HG03108 (cell line): Measurements from ENCODE around the gene NHSL2.

ENCODE experiments used
- ATAC-seq: cut with Tn5 transposase; IDR thresholded peaks from one replicate; pipeline ENCODE4 v1.9.1; 2021; ENCODE audit warnings: moderate library complexity; ENCODE audit not compliant: unreplicated experiment

NHSL2 gene

GRCh38 chrX:72016881-72017783, 106.5 kb downstream of the NHSL2 start:
- no peak for ATAC-seq

DNA sequence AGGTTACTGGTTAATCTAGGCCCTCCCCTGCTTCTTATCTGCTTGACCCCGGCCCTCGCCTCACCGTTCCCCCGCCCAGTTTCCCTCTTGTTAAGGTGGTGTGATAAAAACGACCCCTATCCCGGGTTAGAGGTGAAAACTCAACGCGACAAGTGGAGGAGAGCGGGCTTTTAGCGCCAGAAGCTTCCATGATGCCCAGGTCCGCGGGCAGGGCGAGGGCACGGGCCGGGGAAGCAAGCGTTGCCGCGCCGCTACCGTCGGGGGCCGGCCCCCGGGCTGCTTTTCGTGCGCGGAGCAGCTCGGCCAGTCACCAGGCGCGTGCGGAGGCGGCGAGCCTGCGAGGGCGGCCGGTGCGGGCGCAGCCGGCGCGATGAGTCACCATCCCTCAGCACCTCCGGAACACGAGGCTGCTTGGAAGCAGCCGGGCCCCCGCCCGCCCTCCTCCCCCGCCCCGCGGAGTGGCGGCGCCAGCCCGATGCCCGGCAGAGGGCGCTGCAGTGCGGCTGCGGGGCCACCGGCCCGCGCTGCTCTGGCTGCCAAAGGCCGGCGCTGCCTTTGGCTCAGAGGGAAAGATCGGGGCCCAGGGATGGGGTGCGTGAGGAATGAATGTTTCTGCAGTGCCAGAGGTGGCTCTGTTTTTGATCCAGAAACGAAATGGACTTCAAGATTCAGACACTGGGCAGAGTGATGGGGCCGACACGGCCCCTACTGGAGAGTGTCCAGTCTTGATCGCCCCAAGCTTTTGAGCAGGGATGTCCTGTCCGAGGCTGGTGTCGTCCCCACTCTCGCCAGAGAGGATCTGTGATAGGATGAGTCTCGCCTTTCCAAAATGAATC, 107.8 kb downstream of the NHSL2 start:
- ATAC-seq: no peak

GRCh38 chrX:72019487-72019886, 108.8 kb downstream of the NHSL2 start:
- ATAC-seq: no peak

GRCh38 chrX:72020204-72020603, 109.6 kb downstream of the NHSL2 start:
- no peak for ATAC-seq

- ATAC-seq: peak; percentile 42
Observed at GRCh38 chrX:72020788-72021187, 110.1 kb downstream of the NHSL2 start.

DNA sequence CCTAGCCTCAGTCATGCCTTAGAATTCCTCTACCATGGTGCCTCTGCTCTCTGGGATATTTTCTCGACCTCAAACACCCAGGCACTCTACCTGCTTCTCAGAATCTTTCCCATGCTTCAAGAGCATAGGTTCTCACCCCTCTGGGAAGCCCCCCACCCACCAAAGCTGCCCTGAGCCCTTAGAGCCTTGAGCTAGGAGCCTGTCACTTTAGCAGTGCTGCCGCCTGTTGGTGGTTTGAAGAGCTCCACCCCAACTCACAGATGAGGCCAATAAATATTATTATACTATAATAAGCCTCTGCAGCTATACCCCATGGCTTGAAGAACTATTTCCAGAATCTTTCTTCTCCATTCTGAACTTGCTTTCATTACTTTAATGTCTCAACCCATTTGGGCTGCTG, 111.3 kb downstream of the NHSL2 start:
- ATAC-seq: no peak

DNA sequence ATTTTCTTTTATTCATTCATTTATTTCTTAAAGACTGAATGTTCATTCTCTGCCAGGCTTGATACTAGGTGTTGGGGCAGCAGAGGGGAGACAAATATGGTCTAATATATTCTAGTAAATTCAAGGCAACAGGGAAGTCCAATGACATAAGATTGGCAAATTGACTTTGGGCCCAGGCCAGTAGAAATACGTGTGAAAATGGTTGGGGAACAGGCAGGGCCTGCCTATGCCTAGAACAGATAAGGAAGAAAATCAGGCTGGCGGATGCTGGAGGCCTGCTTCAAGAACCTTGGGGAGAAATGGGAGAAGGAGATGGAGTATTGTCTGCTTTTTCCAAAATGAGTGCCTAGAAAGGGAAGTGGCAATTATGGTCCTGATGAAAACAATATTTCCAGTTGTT, 112.4 kb downstream of the NHSL2 start:
- ATAC-seq: no peak

- no peak for ATAC-seq
Observed at GRCh38 chrX:72025236-72025770, 114.7 kb downstream of the NHSL2 start.

DNA sequence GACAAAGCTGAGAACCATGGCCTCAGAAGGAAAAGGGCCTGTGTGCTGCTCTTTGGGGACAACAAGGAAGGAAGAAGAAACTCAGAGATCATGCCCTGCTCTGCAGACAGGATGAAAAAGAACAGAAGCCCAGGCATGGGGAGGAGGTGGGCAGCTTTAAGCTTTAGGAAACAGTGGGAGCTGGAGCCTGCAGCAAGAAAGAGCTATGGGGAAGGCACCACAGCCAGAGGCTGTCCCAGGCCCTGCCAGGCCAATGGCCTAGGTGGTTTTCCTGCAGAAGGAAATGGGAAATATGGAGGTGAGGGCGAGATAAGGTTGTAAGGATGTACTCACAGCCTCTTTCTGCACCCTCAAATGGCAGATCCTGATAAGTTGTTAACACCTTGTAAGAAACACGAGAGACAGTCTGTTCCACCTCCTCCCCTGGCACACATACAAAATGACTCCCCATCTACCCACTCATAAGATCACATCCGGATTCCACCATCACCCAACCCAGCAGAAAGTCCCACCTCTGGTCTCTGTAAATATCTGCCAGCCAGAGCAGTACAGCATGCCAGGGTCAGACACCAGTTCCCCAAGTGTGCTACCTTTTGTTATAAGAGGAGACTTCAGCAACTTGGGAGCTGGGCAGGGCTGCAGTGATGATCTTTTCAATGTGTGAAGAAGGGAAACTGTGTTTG, 115.8 kb downstream of the NHSL2 start:
- ATAC-seq: no peak

DNA sequence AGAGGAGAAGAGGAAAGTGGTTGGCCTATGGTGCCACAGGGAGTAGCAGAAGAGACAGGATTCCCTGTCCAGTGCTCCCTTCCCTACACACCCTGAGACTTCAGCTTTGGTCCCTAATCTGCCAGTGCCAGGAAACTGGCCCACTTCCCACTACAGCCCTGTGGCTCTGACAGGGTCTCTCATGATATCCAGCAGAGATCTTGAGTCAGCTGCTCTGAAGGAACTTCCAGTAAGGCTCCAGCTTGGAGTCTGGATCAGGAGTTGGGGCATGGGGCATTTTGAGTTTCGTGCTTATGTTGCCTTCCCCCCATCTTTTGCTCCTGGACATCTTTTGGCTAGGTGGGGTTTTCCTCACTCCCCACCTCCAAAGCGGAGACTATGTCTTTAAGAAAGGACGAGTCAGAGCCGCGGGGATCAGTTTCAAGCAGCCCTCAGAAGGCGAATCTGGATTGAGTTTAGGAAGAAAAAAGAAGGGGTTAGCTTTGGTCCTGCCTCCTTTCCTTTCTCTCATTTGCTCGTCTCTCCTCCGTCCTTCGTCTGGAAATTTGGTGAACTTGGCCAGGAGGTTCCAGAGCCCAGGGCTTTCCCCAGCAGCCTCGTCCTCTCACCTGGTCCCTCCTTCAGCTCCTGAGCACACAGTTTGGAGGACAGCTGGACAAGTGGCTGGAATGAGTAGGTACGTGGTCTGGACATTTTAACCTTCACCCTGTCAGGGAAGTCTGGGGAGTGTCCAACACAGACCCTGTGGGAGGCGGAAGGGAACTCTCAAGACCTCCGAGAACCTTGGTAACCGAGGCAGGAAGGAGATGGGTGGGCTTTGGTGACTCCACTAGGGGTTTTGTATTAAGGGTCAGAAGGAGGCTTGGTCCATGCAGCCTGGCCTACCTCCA, 116.6 kb downstream of the NHSL2 start:
- ATAC-seq: no peak

- no peak for ATAC-seq
Observed at GRCh38 chrX:72027914-72028307, 117.3 kb downstream of the NHSL2 start.

DNA sequence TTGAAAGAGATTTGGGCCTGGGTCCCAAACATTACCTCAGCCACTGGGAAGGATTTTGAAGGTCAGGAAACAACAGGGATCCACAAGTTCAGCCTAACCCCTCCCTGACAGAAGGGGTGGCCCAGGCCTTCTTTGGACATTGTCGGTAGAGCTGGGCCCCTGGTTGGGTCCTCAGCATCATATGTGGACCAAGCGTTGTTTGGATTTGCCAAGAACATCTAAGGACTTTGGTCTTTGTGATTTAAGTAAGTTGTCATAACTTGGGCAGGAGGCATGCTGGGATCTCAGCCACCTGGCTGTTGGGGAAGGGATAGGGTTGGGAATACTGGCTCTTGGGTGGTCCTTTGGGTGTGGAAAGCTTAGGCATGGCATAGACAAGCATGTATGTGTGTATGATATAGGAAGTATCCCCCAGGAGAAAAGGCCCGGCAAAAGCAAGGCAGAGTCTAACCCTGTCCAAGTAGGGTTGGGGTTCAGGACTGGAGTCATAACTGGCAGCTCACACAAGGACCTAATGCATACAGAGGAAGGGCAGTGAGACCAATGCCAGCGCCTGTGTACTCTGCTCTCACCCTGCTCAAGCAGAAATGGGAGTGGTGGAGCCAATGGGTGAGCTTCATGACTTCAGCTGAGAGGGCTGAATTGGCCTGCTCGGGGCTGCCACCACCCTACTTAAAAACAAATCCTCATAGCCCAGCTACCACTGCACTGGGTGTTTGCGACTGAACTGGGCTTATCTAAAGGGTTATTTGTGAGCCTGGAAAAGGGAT, 118.2 kb downstream of the NHSL2 start:
- ATAC-seq: no peak

DNA sequence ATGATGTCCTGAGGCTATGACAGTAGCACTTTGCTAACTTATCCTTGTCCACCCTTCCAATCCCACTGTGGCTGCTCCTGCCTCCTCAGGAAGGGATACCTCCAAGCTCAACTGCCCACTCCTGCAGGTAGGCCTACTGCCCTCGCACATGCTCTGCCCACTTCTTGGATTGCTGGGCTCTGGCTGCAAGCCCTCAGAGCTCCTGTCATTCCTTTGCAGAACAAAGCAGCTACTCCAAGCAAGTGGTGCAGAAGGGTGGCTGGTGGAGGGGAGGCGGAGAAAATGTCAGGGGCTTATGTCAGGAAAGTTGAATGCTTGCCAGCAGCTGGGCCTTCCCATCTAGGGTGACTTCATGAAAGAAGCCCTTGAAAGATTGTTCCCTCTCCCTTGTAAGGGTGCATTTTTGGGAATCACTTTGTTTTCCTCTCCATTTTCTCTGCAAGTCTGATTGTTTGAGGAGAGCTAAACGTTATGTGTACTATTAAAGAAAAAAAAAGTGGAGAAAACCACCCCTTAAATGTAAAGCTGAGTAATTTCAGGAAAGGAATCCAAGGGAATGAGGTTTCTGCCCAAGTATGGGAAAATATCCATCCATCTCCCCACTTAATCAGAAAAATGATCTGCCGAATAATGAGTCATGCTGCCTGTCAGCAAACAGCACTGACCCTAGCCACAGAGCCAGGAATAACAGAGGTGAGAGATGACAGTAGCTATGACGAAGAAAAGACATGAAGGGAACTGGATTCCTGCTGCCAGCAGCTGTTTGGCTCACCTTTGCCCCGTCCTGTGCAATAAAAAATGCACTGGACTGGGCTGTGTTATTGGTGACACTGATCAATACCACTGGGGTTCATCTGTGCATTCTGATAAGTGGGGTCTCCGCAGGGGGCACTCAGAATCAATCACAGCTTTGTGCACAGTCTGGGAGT, 119.1 kb downstream of the NHSL2 start:
- ATAC-seq: no peak

- no peak for ATAC-seq
Observed at GRCh38 chrX:72030431-72030830, 119.8 kb downstream of the NHSL2 start.

- ATAC-seq: no peak
Observed at GRCh38 chrX:72031118-72031517, 120.5 kb downstream of the NHSL2 start.

DNA sequence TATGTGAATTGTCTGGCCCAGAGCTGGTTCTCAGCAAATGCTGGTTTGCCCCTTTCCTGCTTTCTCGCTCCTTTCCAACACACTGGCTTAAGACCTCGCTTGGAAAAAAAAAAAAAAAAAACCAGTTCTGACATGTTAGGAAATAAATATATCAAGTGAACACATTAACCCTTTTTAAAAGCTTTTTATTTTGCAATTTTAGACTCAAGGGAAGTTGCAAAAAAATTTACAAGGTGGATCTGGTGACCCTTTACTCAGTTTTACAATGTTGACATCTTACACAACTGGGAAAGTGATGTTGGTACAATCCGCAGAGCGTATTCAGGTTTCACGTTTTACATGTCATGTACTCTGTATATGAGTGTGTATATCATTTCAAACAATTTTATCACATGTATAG, 121.0 kb downstream of the NHSL2 start:
- ATAC-seq: no peak

DNA sequence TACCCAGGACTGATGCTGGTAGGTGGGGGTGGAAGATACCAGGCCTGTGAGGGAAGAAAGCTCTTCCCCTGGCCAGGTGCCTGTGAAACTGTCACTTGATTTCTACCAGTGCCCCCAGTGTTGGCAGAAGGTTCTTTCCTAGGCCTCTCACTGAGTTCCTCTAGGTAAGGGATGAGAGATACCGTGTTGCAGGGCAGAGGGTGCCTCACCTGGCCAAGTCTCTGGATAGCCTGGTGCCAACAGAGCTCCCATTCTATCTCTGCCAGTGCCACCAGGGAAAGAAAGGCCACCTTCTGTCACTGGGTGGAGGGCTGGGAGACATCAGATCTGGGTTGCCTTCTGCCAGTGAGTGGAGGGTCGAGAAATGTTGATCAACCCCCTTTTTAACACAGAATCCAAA, 127.0 kb downstream of the NHSL2 start:
- ATAC-seq: no peak

GRCh38 chrX:72038016-72038415, 127.4 kb downstream of the NHSL2 start:
- no peak for ATAC-seq
